GM21528 (cell line): ENCODE results near the gene LCN10.
A peak's percentile ranks its signal among the peaks of the same experiment; 100 is the strongest.
"Not testable (repeated sequence)": the region's sequence is repeated elsewhere in the genome, so short reads cannot be mapped to it uniquely, and the experiment has no call there.

Experiments used
- ATAC-seq: cut with Tn5 transposase; IDR thresholded peaks from one replicate; pipeline ENCODE4 v1.9.1; 2021; ENCODE audit warnings: mild to moderate bottlenecking, moderate library complexity; ENCODE audit not compliant: unreplicated experiment, low FRiP score

Gene LCN10

DNA sequence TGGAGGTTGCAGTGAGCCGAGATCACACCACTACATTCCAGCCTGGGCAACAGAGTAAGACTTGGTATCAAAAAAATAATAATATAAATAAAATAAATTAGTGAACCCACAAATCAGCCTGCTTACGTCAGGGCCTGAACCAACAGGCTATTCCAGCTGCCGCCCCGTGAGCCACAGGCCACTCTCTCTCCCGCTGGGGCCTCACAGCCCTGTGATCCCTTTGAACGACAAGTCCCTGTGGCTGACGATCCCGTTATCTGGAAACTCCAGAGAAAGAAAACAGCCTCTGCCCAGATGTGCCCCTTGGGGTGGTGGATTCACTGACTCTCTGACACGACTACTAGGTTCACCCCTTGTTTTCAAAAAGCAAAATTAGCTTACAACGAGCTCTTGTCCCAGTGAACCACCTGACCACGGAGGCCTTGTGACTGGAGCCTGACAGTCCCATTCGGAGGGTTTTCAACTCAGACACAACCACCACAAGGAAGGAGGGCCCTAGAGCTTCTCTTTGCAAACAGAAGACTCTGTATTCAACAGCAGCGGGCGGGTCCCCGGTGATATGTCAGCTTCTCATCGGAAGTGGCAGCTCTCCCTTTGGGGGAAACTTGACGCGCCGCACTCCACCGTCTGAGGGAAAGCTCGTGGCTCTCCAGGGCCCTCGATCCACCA, 34.8 kb downstream of the LCN10 start:
- ATAC-seq = no peak

- no peak for ATAC-seq
These were observed 35.7 kb downstream of the LCN10 start for GRCh38 chr9:136707011-136707410.

DNA sequence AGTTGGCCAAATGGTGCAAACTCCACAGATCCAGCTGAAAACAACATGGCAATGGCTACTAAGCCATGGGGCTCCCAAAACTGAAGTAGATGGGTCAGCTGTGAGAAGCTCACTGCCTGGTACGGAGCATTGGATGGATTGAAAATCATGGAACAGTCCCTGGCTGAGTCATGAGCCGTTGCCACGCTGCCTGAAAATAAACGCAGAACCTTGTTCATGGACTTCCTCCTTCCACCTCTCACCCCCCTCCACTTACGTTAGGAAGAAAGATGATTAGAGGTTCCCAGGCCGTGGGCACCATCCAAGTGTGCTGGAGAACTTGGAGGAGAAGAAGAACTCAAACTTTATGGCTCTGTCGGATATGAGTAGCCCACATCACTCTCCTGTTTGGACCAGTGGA, 37.2 kb downstream of the LCN10 start:
- no peak for ATAC-seq

DNA sequence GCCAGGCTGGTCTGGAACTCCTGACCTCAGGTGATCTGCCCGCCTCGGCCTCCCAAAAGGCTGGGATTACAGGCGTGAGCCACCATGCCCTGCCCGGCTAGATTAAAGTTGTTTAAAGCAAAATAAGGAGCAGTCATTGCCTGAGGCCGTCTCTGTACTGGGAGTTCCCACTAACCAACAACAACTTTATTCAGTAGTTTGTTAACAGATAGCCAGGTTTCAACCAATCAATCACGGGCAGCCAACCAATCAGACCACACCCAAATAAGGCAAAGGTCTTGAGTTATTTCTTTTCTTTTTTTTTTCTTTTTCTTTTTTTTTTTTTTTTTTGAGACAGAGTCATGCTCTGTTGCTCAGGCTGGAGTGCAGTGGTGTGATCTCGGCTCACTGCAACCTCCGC, 38.0 kb downstream of the LCN10 start:
- not testable (repeated sequence) for ATAC-seq

DNA sequence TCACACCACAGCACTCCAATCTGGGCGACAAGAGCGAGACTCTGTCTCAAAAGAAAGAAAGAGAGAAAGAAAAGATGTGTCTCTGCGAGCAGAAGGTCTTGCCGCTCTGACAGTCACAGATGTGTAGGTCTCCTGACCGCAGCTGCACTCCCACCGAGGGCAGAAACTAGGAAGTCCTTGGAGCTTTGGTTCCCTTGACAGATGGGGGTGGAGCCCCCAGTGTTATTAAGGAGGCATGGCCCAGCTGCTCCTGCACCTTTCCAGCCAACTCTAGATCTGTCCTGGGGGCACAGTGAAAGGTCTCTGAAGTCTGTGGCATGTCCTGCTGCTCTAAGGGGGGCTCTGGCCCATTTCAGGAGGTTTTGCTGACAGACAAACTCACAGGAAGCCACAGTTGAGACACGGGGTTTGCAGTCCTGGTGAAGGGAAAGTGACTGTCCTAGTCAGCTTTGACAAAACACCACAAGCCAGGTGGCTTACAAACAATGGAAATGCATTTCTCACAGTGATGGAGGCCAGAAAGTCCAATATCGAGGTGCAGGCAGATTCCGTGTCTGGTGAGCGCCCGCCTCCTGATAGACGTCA, 39.4 kb downstream of the LCN10 start:
- no peak for ATAC-seq

- no peak for ATAC-seq
These were observed 41.1 kb downstream of the LCN10 start for GRCh38 chr9:136701668-136702053.

DNA sequence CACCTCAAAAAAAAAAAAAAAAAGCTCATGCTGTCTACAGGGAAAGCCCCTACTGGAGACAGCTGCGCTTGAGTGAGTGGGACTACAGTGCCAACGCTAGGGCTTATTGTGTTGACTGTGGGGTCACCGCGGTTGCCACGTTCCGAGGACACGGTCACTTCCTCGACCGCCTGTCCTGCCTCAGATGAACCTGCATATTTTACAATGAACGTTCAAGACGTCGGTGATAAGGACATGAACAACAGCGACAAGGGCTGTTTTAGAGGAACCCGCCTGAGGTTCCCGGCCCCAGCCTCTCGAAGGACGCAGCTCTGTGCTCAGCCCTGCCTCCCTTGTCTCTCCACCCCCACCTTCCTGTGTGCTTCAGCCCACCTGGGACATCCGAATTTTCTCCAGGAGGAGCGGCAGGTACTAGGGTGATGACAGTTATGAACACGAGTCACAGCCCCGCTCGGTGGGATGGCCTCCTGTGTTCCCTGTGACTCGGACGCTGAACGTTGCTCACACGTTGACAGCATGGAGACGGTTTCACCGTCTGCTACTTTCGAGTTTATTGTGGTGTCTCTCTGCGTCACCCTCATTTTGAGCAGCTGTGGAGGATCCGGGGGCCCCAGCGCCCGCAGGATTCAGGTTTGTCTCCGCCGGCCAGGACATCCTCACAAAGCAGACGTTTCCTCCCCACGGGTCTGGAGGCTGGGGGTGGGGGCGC, 41.6 kb downstream of the LCN10 start:
- ATAC-seq = peak; percentile 70

- no peak for ATAC-seq
These were observed 42.4 kb downstream of the LCN10 start for GRCh38 chr9:136700304-136700703.

DNA sequence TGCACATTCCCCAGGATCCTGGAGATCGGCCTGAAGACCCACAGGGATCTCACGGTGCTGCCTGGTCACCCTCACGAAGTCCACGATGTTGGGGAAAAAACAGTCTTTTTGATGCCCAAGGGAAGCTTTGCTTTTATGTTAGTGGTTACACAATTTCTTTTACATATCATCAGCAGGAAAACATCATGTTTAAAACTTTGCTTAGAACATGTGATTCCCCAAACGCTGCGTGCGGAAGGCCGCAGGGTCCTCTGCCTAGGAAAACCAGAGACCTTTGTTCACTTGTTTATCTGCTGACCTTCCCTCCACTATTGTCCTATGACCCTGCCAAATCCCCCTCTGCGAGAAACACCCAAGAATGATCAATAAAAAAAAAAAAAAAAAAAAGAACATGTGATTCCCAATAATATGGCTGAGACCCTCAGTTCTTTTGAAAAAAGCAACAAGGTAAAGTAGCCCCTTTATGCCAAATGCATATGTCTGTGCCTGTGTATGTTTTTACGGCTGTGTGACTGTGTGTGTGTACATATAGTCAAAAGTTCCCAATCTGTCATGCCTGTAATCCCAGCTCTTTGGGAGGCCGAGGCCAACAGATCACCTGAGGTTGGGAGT, 44.0 kb downstream of the LCN10 start:
- no peak for ATAC-seq

DNA sequence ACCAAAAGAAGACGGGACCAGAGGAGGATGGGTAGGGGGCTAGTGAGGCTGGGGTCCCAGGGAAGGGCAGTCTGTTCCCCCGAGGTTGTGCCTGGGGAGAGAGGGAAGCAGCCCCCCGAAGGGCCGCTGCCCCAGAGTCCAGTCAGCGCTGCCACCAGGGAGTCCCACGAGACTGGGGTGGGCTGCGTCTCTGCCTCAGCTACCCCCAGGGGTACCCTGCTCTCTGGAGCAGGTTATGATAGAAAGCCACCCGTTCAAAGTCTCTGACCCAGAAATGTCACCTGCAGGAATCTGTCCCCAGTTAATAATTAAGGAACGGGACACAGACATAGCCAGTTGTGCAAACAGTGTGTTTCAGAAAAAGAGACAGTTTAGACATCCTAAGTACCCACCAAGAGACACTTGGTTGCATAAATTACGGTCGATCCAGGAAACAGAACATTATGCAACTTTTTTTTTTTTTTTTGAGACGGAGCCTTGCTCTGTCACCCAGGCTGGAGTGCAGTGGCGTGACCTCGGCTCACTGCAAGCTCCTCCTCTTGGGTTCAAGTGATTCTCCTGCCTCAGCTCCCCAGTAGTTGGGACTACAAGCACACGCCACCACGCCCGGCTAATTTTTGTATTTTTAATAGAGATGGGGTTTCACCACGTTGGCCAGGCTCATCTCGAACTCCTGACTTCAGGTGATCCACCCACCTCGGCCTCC, 44.8 kb downstream of the LCN10 start:
- no peak for ATAC-seq

GRCh38 chr9:136697146-136697820, 45.5 kb downstream of the LCN10 start:
- ATAC-seq = no peak

- ATAC-seq = no peak
These were observed 46.2 kb downstream of the LCN10 start for GRCh38 chr9:136696502-136696901.

DNA sequence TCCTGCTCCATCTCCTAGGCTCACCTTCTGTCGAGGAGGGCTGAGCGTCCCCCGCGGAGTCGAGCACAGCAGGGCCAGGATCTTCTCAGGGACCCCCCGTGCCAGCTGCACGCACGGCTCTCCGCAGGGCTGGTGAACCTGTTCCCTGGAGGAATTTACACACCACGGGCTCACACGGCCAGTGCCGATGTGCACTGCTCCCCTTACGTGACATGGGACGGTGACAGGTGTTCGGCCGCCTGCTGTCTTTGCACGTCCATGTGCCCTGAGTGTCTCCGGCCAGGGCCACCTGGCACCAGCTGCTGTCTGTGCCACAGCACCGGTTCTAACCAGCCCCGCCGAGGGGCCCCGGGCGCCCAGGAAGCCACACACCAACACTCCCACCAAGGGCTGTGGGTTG, 46.8 kb downstream of the LCN10 start:
- no peak for ATAC-seq

- ATAC-seq = no peak
These were observed 47.3 kb downstream of the LCN10 start for GRCh38 chr9:136695435-136695895.

- ATAC-seq = no peak
These were observed 47.9 kb downstream of the LCN10 start for GRCh38 chr9:136694872-136695247.

DNA sequence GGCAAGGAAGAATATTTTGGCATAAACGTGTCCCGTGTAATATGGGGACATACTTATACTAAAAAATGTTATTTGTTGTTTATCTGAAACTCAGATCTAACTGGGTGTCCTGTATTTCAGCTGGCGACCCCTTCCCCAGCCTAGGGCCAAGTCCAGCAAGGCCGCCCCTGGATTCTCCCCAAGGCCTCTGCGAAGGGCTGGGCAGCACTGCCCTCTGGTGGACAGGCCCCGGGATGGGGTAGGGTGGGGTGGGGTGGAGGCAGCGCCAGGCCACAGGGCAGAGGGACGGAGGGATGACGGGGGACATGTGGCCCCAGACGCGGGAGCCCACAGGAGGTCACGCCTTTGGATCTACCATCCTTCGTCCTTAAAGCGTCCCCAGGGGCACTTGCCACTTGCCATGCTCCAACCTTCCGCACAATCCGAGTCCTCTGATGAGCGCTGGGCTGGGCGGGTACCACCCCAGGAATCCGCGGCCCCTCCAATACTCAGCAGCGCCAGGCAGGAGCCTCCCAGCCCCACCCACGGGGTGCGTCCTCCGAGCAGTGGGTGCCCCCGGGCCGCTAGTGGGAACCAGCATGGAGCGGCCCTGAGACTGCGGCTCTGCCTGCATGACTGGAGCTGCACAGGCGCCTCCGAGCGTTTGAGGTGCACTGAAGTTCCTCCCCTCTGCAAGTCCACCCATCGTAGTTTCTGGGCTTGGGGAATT, 48.4 kb downstream of the LCN10 start:
- no peak for ATAC-seq

DNA sequence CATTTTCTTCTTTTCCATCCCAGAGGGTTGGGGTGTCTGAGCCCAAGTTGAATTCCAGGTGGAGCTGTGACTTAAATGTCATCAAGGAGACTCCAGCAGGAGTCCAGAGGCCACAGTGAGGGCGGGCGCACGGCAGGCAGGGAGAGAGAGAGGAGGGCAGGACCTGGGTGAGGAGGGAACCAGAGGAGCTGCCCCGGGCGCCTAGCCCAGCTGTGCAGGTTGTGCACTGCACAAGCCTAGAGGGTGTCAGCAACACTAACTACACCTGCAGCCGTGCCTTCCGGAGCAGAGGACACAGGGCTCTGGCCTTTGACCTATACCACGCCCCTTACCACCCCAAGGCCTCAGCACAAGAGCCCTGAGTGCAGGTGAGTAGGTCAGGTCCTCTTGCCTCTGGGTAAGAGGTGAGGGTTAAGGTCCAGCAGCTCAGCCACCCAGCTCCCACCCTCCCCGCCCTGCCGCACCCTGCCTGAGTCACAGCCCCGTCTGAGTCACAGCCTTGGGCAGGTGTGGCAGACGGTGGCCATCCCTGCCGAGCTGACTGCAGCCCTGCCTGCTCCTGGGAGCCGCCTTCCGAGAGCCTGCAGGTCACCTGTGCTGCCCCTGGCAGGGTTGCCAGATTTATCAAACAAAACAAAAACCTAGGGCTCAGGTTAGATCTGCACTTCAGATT, 49.1 kb downstream of the LCN10 start:
- no peak for ATAC-seq

- no peak for ATAC-seq
These were observed 49.6 kb downstream of the LCN10 start for GRCh38 chr9:136693135-136693489.
